NK-92 treated with Interleukin-12 subunit alpha and Interleukin-12 subunit beta, amount 100 ng/mL, for 24 hours (cell line): ENCODE results near the gene PRKCA.

Experiments used
- DNase-seq: peaks from one replicate; lab custom pipeline; 2025; lab: John Stamatoyannopoulos, UW

The PRKCA gene

GRCh38 chr17:66414561-66415175 lies 112.3 kb downstream of the PRKCA start:
- DNase-seq = no peak

DNA sequence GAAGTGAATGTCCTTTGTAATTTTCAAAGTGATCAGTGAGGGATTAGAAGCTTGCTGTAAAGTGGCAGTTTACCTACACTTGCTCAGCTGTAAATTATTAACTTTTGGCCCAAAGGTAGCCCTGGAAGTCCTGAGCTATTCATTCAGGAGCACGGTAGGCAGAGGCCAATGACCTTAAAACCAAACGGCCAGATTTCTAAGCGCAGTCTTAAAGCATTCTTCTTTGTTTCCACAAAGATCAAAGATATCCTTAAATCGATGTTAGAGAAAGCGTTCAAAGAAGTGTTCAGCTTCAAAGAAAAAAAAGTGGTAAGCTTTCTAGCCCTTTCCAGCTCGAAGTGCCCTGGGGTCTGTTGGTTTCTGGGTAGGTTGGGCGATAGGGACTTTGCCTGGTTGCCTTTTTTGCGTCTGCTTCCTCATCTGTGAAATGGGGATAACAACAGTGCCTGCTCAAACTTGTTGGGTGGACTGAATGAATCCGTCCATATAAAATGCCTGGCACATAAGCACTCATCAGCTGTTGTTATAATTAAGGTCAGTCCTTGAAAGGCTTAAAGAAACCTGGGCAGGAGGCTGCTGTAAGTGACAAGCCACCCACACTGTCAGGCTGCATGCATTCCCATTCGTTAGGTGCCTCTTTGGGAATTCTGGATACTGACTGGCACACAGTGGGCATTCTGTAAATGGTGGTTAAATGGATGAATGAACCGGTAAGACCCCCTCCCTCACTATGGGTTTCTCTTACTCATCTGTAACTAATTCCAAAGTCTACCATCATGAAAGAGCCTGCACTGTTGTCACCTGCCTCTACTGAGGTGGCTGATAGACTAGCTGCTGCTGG lies 113.2 kb downstream of the PRKCA start:
- DNase-seq = no peak

DNA sequence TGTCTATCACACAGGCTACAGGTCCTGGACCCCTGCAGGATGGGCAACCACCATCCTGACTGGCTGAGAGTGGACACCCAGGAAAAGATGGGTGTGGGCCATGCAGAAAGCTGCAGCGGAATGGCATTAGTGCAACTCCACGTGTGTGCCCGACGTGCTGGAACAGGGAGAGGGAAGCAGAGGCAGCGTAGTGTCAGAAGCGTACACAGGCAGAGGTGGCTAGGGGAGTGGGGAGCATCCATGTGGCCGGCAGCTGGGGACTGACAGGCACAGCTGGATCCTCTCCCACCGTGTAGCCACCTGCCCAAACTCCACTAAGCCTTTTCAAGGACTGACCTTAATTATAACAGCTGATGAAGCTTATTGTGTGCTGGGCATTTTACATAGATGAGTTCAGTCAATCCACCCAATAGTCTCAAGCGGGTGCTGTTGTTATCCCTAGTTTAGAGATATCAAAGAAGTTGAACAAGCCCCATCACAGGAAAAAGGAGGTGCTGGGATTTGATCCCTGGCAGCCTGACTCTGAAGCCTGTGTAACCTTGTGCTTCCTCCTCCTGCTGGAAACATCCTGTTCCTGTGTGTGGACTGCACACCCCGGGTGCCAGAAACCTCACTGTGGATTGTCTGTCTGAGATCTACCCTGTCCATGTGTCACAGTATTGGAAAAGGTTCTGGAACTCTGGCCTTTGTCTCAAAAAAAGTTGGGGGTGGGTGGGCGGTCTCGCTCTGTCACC lies 114.0 kb downstream of the PRKCA start:
- no peak for DNase-seq

- DNase-seq = no peak
These were observed 114.9 kb downstream of the PRKCA start for GRCh38 chr17:66417300-66417719.

- no peak for DNase-seq
These were observed 118.6 kb downstream of the PRKCA start for GRCh38 chr17:66420961-66421371.

GRCh38 chr17:66422186-66422585 lies 119.8 kb downstream of the PRKCA start:
- no peak for DNase-seq

- no peak for DNase-seq
These were observed 120.9 kb downstream of the PRKCA start for GRCh38 chr17:66423056-66423955.

- no peak for DNase-seq
These were observed 123.5 kb downstream of the PRKCA start for GRCh38 chr17:66425756-66426396.

DNA sequence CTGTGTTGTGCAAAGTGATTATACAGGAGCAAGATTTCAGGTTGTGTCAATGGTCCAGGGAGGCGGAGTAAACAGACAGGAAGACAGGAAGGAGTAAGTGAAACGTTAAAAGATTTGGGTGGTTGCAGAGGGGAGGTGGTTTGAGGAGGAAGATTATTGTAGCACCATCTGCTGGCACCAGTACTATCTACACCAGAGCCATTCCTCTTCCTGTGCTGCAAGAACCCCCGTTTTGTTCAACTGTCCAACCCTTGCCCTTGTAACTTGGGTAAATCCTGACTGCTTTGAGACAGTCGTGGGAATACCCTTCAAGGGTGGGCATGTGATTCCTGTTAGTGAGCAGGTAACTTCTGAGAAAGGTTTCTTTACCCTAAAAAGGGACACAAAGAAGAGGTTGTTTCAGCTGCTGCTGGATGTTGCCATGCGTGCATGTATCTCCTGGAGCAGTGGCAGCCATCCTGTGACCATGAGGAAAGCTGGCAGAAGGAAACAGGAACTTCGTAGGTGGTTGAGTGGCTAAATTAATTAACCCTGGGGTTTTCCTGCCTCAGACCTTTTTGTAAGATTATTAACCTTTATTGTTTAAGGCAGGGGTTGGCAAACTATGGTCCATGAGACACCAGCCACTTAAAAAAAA lies 124.1 kb downstream of the PRKCA start:
- no peak for DNase-seq

- no peak for DNase-seq
These were observed 124.7 kb downstream of the PRKCA start for GRCh38 chr17:66427134-66427533.

DNA sequence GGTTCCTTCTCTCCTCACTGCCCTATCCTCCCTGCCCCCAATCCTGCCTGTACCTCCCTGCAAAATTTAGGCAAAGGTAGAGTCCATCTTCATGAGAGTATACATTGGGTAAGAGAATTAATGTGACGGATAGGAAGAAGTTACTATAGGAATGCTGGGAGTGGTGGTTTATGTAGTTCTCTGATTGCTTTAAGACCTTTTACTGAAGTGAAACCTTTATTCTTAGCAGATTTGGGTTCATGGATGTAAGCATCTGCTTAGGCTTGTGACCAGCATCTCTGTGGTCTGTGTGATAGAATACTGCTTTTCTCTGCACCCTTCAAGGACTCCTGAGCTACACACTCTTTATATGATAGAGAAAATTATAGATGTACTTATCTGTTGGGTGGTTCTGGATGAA lies 127.3 kb downstream of the PRKCA start:
- DNase-seq = no peak

- no peak for DNase-seq
These were observed 128.7 kb downstream of the PRKCA start for GRCh38 chr17:66430846-66431795.

DNA sequence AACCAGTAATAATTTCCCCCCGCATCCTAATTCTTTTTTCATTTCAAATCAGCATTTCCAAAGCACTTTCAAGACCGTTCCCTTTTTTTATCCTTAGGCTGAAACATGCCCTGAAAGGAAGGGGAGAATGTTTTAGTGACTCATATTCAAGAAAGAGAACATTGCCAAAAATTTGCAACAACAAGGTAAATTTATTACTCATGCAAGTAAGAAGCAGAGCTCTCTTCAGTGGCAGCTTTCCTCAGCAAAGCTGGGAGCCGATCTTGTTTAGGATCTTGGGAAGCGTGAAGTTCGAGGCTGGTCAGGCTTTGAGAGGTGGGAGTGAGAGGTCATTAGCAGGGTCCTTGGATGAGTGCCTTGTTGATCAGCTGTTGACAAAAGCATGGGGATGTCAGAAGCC lies 129.5 kb downstream of the PRKCA start:
- no peak for DNase-seq

GRCh38 chr17:66432411-66432957 lies 130.1 kb downstream of the PRKCA start:
- no peak for DNase-seq

DNA sequence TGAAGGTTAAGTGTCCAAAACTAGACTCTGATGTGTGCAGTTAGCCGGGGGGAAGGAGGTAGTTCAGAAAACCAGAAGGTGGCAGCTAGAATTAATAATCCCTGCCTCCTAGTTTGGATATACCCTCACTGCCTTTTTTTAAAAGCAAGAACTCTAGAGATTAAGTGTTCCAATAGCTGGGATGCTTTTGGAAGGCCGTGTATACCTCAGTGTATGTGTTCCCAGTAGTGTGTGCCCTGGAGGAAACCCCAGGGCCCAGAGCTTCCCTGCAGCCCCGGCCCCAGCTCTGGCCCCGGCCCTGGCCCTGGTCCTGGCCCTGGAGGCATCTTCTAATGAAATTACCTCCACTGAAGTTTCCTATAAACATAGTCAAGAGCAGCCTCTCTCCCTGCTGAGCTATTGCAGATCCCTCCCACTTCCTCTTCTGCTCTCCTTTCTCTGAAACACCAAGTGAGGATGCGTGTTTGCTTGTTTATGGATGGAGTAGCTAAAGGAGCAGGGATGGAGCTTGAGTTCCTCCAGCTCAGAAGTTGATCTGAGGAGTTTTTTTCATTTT lies 130.7 kb downstream of the PRKCA start:
- DNase-seq = no peak

DNA sequence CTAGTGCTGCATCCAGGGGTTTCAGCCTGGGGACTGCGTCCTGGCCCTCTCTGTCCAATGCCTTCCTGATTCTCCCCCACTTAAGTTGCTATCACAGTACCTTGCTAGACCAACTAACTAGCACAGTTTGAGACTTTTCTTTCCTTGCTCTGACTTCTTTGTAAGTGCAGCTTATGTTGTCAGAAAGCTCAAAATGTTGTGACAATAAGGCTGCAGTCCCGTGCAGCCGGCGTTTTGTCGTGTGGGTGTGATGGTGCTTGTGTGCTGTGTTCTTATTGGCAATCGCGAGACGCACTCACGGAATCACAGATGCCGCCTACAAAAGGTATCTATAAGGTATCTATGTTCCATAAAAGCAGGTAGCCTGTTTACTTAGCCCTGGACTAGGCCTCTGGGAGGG lies 132.8 kb downstream of the PRKCA start:
- no peak for DNase-seq

- DNase-seq = no peak
These were observed 134.2 kb downstream of the PRKCA start for GRCh38 chr17:66436631-66437030.

GRCh38 chr17:66437476-66438026 lies 135.1 kb downstream of the PRKCA start:
- no peak for DNase-seq

DNA sequence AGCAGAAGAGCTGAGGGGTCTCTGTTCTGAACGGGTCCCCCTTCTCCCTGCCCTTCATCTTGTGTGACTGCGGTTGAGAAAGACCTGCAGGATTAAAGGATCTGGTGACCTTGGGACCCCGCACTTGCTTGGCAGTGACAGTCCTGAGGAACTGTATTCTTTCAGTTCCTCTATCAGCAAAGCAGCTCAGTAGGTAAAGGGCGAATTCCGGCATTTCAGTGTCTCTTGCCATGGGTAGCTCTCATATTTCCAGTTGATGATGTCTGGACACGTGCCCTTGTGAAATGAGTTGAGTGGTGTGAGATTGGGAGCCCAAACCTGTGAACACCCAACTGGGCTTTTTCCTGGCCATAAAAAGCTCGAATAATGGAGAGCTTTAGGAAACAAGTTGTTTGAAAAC lies 135.7 kb downstream of the PRKCA start:
- no peak for DNase-seq
